Keratinocyte (primary cell): Measurements from ENCODE around the gene ARMC9. TPM values are rescaled to one million over a fixed set of nuclear protein-coding genes. Genes with fewer than 3 reads are reported as not detected.

ENCODE experiments used
- DNase-seq: peaks from one replicate; pipeline ENCODE4 v3.0.0-alpha.2; 2011; ENCODE audit warnings: low read depth, missing footprints, low spot score
- FAIRE-seq: peaks from 2 replicates; lab custom pipeline; 2011; peaks lifted over from hg19 to GRCh38; lab: Jason Lieb, UNC
- H2AFZ ChIP-seq: 2 replicates; pipeline ENCODE4 v1.6.0; 2012; ENCODE audit warnings: low read length, control low read depth, inconsistent platforms; ENCODE audit not compliant: control insufficient read depth
- H3K27ac ChIP-seq: 2 replicates; pipeline ENCODE4 v1.5.1; 2011; ENCODE audit warnings: low read length; ENCODE audit not compliant: control insufficient read depth, insufficient read depth
- H3K27me3 ChIP-seq: 3 replicates; pipeline ENCODE4 v1.6.0; 2011; ENCODE audit warnings: low read length; ENCODE audit not compliant: control insufficient read depth, insufficient read depth; ENCODE audit errors: extremely low read depth
- H3K36me3 ChIP-seq, 2 experiments: 2 replicates in 1 of 2; 3 replicates in 1 of 2; pipeline ENCODE4 v1.5.1; 2011; ENCODE audit warnings: low read length in 2 of 2, mild to moderate bottlenecking in 1 of 2; ENCODE audit not compliant: control insufficient read depth in 2 of 2, insufficient read depth in 2 of 2; ENCODE audit errors: extremely low read depth in 1 of 2
- H3K4me1 ChIP-seq: 3 replicates; pipeline ENCODE4 v1.5.1; 2011; ENCODE audit warnings: low read length; ENCODE audit not compliant: control insufficient read depth, insufficient read depth; ENCODE audit errors: extremely low read depth
- H3K4me2 ChIP-seq: 3 replicates; pipeline ENCODE4 v1.6.0; 2011; ENCODE audit warnings: low read depth, low read length; ENCODE audit not compliant: control insufficient read depth, insufficient read depth; ENCODE audit errors: extremely low read depth
- H3K4me3 ChIP-seq, 3 experiments: fragments of 200-600 bp in 1 of 3; sonication (generic) in 1 of 3; 2 replicates in 2 of 3; 3 replicates in 1 of 3; pipeline ENCODE4 v1.5.1; 2011 to 2016; ENCODE audit warnings: low read length in 3 of 3, mild to moderate bottlenecking in 3 of 3, control low read depth in 2 of 3, inconsistent platforms in 1 of 3, low read depth in 1 of 3, mixed read lengths in 1 of 3, mixed run types in 1 of 3, moderate library complexity in 1 of 3; ENCODE audit not compliant: control insufficient read depth in 2 of 3, insufficient read depth in 2 of 3; ENCODE audit errors: extremely low read depth in 1 of 3
- H3K79me2 ChIP-seq: 2 replicates; pipeline ENCODE4 v1.6.0; 2012; ENCODE audit warnings: low read length; ENCODE audit not compliant: control insufficient read depth, insufficient read depth
- H3K9ac ChIP-seq: 3 replicates; pipeline ENCODE4 v1.6.0; 2011; ENCODE audit warnings: low read length; ENCODE audit not compliant: control insufficient read depth, insufficient read depth; ENCODE audit errors: extremely low read depth
- H3K9me1 ChIP-seq: 3 replicates; pipeline ENCODE4 v1.6.0; 2011; ENCODE audit warnings: low read length; ENCODE audit not compliant: control insufficient read depth, insufficient read depth; ENCODE audit errors: extremely low read depth
- H3K9me3 ChIP-seq: 2 replicates; pipeline ENCODE4 v1.5.1; 2012; ENCODE audit warnings: low read depth, low read length; ENCODE audit not compliant: control insufficient read depth
- H4K20me1 ChIP-seq: 3 replicates; pipeline ENCODE4 v1.6.0; 2011; ENCODE audit warnings: low read length; ENCODE audit not compliant: control insufficient read depth, insufficient read depth; ENCODE audit errors: extremely low read depth
- EZH2 ChIP-seq: IDR thresholded peaks from one replicate; pipeline ENCODE4 v1.6.1; 2012; ENCODE audit warnings: inconsistent platforms, mild to moderate bottlenecking, low read length, moderate library complexity
- dilution Hi-C: fragments of 300-500 bp; cut with MboI; formaldehyde crosslinking; loops from one replicate; pipeline ENCODE4 v1.7.0; 2020; ENCODE audit warnings: low sequenced_read_pairs; ENCODE audit not compliant: extremely low pct_ligation_motif_present
- polyA plus RNA-seq, 5 experiments: library from polyadenylated mRNA; depleted of rRNA in 3 of 5; stranded (reverse) in 3 of 5; stranded (forward) in 1 of 5; unstranded in 1 of 5; fragments of >200 nt; gene quantifications; 1 replicate in 1 of 5; 2 replicates in 3 of 5; 3 replicates in 1 of 5; pipeline versions ENCODE4 v1.2.1 to v1.2.3, GENCODE V29; 2011 to 2012; ENCODE audit warnings: missing spikeins in 2 of 5, low read depth in 1 of 5, low replicate concordance in 1 of 5
- TF ChIP-seq, protein P1 (sequence below), 3 experiments: IDR thresholded peaks in 1 of 3; conservative IDR thresholded peaks in 1 of 3; optimal IDR thresholded peaks in 1 of 3; 2 replicates in 2 of 3; 3 replicates in 1 of 3; pipeline versions ENCODE3 to v1.5.1; 2011; ENCODE audit warnings: low read length in 3 of 3, mild to moderate bottlenecking in 3 of 3, moderate library complexity in 2 of 3, control low read depth in 1 of 3, inconsistent platforms in 1 of 3; ENCODE audit not compliant: insufficient read depth in 2 of 3; ENCODE audit errors: extremely low read depth in 1 of 3

ARMC9 gene
- polyA plus RNA-seq, 1 donor (not counting 4 experiments of a cell fraction or from before 2014, with no cell fraction given), result 16.2 TPM

DNA sequence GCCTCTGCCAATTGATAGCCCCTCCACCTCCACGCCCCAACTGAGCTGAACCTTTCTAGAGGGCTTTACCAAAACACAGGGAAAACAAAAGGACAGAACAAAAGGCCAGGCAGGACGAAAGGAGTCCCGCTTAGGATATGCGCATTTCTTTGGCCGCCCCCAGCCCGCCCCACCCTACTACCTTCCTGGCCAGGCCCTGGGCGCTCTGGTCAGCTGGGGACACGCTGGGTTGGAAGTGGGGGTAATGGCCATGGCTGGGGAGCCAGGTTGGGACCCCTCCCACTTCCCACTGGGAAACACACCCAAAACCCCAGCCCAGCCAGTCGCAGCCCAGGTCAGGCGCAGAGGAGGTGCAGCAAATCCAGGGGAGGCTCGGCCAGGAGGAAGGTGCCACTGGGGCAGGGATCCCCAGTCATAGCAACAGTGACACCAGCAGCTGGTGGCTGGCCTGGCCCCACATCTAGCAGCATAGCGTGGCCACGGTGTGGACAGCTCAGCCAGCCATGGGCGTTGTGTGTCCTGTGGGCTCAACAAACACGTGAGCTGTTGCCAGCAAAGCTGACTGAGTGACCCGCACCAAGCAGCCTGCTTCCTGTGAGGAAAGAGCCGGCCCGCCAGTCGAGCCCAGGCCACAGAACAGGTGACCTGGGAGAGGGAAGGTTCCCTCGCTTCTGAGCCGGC is 172.5 kb downstream of the ARMC9 start:
- no peaks in the 10 kb centered on the region for H3K9me3 ChIP-seq
- no peaks in the 10 kb centered on the region for H3K27me3 ChIP-seq
- H3K9ac ChIP-seq, result no peak overlapping the region
- H3K79me2 ChIP-seq, result no peaks in the 10 kb centered on the region
- H2AFZ ChIP-seq, result no peak overlapping the region
- no peak overlapping the region for H3K27ac ChIP-seq
- no peaks in the 10 kb centered on the region for H3K9me1 ChIP-seq
- H4K20me1 ChIP-seq, result no peaks in the 10 kb centered on the region
- no peaks in the 10 kb centered on the region for H3K36me3 ChIP-seq
- H3K4me2 ChIP-seq, result no peak overlapping the region
- H3K4me1 ChIP-seq, result no peaks in the 10 kb centered on the region
- no peak for FAIRE-seq
- no peak for DNase-seq
- dilution Hi-C loops, result no loop called here
- no peak overlapping the region for H3K4me3 ChIP-seq
- no peak for TF ChIP-seq EZH2
- TF ChIP-seq, protein P1, sequence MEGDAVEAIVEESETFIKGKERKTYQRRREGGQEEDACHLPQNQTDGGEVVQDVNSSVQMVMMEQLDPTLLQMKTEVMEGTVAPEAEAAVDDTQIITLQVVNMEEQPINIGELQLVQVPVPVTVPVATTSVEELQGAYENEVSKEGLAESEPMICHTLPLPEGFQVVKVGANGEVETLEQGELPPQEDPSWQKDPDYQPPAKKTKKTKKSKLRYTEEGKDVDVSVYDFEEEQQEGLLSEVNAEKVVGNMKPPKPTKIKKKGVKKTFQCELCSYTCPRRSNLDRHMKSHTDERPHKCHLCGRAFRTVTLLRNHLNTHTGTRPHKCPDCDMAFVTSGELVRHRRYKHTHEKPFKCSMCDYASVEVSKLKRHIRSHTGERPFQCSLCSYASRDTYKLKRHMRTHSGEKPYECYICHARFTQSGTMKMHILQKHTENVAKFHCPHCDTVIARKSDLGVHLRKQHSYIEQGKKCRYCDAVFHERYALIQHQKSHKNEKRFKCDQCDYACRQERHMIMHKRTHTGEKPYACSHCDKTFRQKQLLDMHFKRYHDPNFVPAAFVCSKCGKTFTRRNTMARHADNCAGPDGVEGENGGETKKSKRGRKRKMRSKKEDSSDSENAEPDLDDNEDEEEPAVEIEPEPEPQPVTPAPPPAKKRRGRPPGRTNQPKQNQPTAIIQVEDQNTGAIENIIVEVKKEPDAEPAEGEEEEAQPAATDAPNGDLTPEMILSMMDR (optimal IDR thresholded peaks at IDR 0.05 in 1 of 3, IDR thresholded peaks at IDR 0.05 in 1 of 3, conservative IDR thresholded peaks at IDR 0.05 in 1 of 3; ENCODE audit: extremely low read depth in 1 of 3, insufficient read depth in 2 of 3, low read length in 3 of 3), result no peak

- H3K4me3 ChIP-seq, result no peak overlapping the region
- no peaks in the 10 kb centered on the region for H4K20me1 ChIP-seq
- no peaks in the 10 kb centered on the region for H3K4me1 ChIP-seq
- H3K9ac ChIP-seq, result no peak overlapping the region
- no peak overlapping the region for H3K4me2 ChIP-seq
- H3K36me3 ChIP-seq, result no peaks in the 10 kb centered on the region
- FAIRE-seq, result no peak
- no peaks in the 10 kb centered on the region for H3K79me2 ChIP-seq
- no peak overlapping the region for H2AFZ ChIP-seq
- DNase-seq, result no peak
- no peaks in the 10 kb centered on the region for H3K27me3 ChIP-seq
- TF ChIP-seq, protein P1 (optimal IDR thresholded peaks at IDR 0.05 in 1 of 3, IDR thresholded peaks at IDR 0.05 in 1 of 3, conservative IDR thresholded peaks at IDR 0.05 in 1 of 3; ENCODE audit: extremely low read depth in 1 of 3, insufficient read depth in 2 of 3, low read length in 3 of 3), result no peak
- TF ChIP-seq EZH2, result no peak
- no peaks in the 10 kb centered on the region for H3K9me3 ChIP-seq
- dilution Hi-C loops, result no loop called here
- no peak overlapping the region for H3K27ac ChIP-seq
- no peaks in the 10 kb centered on the region for H3K9me1 ChIP-seq
These were observed 173.1 kb downstream of the ARMC9 start for GRCh38 chr2:231371430-231372054.
